Right ventricle myocardium superior (tissue), 1 donor: ENCODE data around the gene SRRM4. TPM values are rescaled to one million over a fixed set of nuclear protein-coding genes. Genes with fewer than 3 reads are reported as not detected.

Experiments used
- ATAC-seq: fragments of 200-7000 bp; cut with Tn5 transposase; one replicate; pipeline ENCODE4 v1.9.1; 2020; ENCODE audit warnings: mild to moderate bottlenecking; ENCODE audit not compliant: poor library complexity
- DNase-seq: peaks from one replicate; pipeline ENCODE4 v3.0.0-alpha.2; 2020
- intact Hi-C: fragments of 100-400 bp; cut with DNase I; formaldehyde crosslinking; loops from one replicate; pipeline ENCODE4 v1.11.2; 2022
- total RNA-seq: library from RNA; stranded (reverse); fragmentation: NEBNext Ultra II Directional; extraction: Animal tissue kit (Norgen Biotek cat#: 25700); gene quantifications from one replicate; pipeline ENCODE4 v1.2.1, GENCODE V29; 2021
- donor health status: DM: no; HTN: yes; CAD: no; lungs with severe emphysema.

The SRRM4 gene
- total RNA-seq, 1 donor from 2014 or later, result 0.30 TPM

DNA sequence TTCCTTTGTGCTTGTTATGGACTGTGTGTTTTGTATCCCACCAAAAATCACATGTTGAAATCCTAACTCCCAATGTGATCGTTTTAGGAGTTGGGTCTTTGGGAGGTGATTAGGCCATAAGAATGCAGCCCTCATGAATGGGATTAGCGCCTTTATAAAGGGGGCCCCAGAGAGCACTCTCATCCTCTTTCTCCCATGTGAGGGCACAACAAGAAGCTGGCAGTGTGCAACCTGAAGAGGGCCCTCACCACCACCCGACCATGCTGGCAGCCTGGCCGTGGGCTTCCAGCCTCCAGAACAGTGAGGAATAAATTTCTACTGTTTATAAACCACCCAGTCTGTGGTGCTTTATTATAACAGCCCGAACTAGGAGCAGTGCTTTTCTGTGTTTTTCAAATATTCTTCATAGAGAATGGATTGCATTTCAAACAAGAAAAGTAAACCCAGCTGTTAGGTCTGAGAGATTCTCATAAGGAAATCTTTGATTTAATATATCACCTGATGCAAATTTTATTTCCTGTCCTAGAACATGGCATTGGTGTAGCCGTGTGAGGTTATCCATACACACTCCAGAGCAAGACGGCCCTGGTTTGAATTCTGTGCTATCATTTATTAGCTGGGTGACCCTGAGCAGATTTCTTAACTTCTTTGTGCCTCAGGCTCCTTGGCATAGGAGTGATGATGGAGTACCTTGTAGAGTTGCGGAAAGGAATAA, 225.2 kb downstream of the SRRM4 start:
- ATAC-seq (no peak), DNase-seq (no peak)
- intact Hi-C loops, result no loop called here

DNA sequence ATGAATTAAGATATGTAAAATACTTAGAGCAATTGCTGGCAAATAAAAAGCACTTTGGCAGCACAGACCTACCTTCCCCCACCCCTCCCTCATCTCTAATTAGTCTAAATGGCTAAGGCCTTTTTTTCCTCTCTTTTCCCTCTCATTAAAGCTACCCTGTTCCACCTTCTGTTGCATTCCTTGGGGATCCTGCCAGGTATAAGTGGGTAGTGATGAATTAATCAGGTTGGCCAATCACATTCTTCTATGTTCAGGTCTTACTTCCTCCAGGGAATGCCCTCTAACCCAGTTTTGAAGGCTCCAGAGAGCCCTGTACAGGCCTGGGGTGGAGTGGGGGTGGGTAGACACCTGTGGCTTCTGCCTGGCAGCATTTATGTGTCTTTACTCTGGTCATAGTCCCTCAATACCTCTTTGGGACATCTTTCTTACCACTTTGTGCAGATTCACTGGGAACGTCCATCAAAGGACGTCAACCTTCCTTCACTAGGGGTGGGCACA, 225.8 kb downstream of the SRRM4 start:
- ATAC-seq, result no peak
- intact Hi-C loops, result no loop called here
- no peak for DNase-seq

DNA sequence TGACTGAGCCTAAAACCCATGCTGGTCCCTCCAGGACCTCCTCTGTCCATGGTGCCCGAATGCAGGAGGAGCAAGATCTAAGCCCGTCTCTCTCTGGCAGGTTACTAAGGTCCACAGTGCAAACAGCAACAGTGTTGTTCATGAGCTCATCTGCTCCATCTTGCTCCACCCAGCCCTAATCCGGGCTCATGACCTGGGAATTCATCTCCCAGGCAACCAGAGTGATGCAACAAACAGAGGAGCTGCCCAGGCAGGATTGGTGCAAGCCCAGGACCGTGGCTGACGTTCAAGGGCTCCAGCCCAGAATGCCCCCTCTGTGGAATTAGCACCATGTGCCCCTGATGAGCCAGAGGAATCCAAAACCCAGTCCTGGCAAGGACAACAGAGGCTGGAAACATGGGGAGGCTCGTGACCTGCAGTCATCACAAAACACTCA, 227.3 kb downstream of the SRRM4 start:
- ATAC-seq (peak; percentile 85), DNase-seq (peak; percentile 92)
- intact Hi-C loops, result no loop called here

DNA sequence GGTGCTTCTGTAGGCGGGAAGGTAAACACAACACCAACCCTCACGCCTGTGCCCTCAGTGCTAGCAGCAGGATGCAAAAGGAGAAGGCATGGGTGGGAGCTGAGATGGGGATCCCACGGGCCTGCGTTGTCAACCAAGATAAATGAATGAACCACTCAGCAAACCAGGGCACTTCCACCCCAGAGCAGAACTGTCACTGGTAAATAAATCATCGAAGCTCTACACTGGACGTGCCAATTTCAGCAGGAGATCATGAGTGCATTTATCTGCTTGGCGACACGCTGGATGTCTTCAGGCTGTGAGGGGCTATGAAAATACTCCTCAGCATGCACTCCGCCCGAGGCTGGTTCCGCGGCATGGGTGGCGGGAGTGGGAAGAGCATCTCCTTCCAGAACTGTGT, 230.5 kb downstream of the SRRM4 start:
- DNase-seq (no peak), ATAC-seq (no peak)
- intact Hi-C loops, result no loop called here

Other genes starting within 250 kb of the SRRM4 start
- 529 TPM for gene HSPB8, start 197.4 kb downstream of the SRRM4 start, total RNA-seq